HCT116 (cell line): ENCODE data around the gene SNAP47. TPM values are rescaled to one million over a fixed set of nuclear protein-coding genes. Genes with fewer than 3 reads are reported as not detected.

Experiments used
- ATAC-seq: fragments of 200-7000 bp; cut with Tn5 transposase; 2 replicates; pipeline ENCODE4 v1.9.1; 2020; ENCODE audit warnings: mild to moderate bottlenecking, moderate library complexity
- BruUV-seq: library from RNA; stranded (reverse); fragments of 400-500 nt; replicated peaks from 2 replicates; lab custom pipeline; 2021; lab: Mats Ljungman, UMichigan
- CTCF ChIA-PET: fragments of 300-600 bp; sonication (Branson Sonifier 250); formaldehyde crosslinking; loops from one replicate; lab custom pipeline; 2021; ENCODE audit warnings: antibody characterized with exemption; lab: Charles Lee
- POLR2A ChIA-PET: fragments of 300-600, 350-600 bp; sonication (Branson Sonifier 250); formaldehyde crosslinking; loops from one replicate; lab custom pipeline; 2021; ENCODE audit warnings: antibody characterized with exemption; lab: Charles Lee
- RAD21 ChIA-PET, 2 experiments: fragments of 300-600 bp; sonication (Branson Sonifier 250); formaldehyde crosslinking; loops; one replicate each; lab custom pipeline; 2023; ENCODE audit warnings: low total read pairs in 2 of 2; ENCODE audit not compliant: uncharacterized antibody in 2 of 2, unreplicated experiment in 2 of 2, low non-redundant PET in 1 of 2; lab: Charles Lee
- DNase-seq: peaks from one replicate; pipeline ENCODE4 v3.0.0-alpha.2; 2010; ENCODE audit warnings: low read depth, low spot score
- H2AFZ ChIP-seq: fragments of 200-600 bp; shearing (Covaris generic), sonication (generic); 2 replicates; pipeline ENCODE4 v1.6.1; 2017; ENCODE audit warnings: low read depth, mixed run types, mixed read lengths, antibody characterized with exemption, low read length; ENCODE audit not compliant: poor library complexity, severe bottlenecking
- H3K27ac ChIP-seq: 2 replicates; pipeline ENCODE4 v1.5.1; 2012; ENCODE audit warnings: low read depth, low read length
- H3K27me3 ChIP-seq: fragments of 200-600 bp; sonication (generic); 2 replicates; pipeline ENCODE4 v1.6.1; 2016; ENCODE audit warnings: mixed run types, low read length, mixed read lengths; ENCODE audit not compliant: insufficient read depth
- H3K36me3 ChIP-seq, 2 experiments: fragments of 200-500 bp in 1 of 2; fragments of 200-600 bp in 1 of 2; sonication (Bioruptor generic) in 1 of 2; sonication (generic) in 1 of 2; 2 replicates each; pipeline versions ENCODE4 v1.5.1 to v1.6.1; 2014 to 2016; ENCODE audit warnings: low read length in 2 of 2, inconsistent platforms in 1 of 2, mixed read lengths in 1 of 2, mixed run types in 1 of 2; ENCODE audit not compliant: insufficient read depth in 2 of 2, control insufficient read depth in 1 of 2
- H3K4me1 ChIP-seq, 2 experiments: fragments of 200-600 bp in 1 of 2; sonication (generic) in 1 of 2; 2 replicates each; pipeline versions ENCODE4 v1.5.1 to v1.6.1; 2012 to 2017; ENCODE audit warnings: low read length in 2 of 2, inconsistent platforms in 1 of 2, mild to moderate bottlenecking in 1 of 2, mixed read lengths in 1 of 2, mixed run types in 1 of 2, moderate library complexity in 1 of 2; ENCODE audit not compliant: insufficient read depth in 2 of 2, control insufficient read depth in 1 of 2
- H3K4me2 ChIP-seq: fragments of 200-600 bp; sonication (generic); 2 replicates; pipeline ENCODE4 v1.6.1; 2017; ENCODE audit warnings: mixed run types, low read length, mixed read lengths
- H3K4me3 ChIP-seq, 2 experiments: fragments of 200-600 bp in 1 of 2; sonication (generic) in 1 of 2; replicated peaks in 1 of 2; 2 replicates each; pipeline ENCODE4 v1.5.1; 2011 to 2016; ENCODE audit warnings: low read length in 2 of 2, control low read depth in 1 of 2, low read depth in 1 of 2, mild to moderate bottlenecking in 1 of 2, mixed read lengths in 1 of 2, mixed run types in 1 of 2
- H3K79me2 ChIP-seq: fragments of 200-600 bp; sonication (generic); 2 replicates; pipeline ENCODE4 v1.6.1; 2017; ENCODE audit warnings: mild to moderate bottlenecking, mixed run types, low read length, moderate library complexity, mixed read lengths; ENCODE audit not compliant: insufficient read depth
- H3K9ac ChIP-seq: fragments of 200-600 bp; sonication (generic); 2 replicates; pipeline ENCODE4 v1.6.1; 2016; ENCODE audit warnings: low read length, mixed read lengths
- H3K9me2 ChIP-seq: fragments of 200-600 bp; sonication (generic), shearing (Covaris generic); 2 replicates; pipeline ENCODE4 v1.6.1; 2017; ENCODE audit warnings: mixed run types, mild to moderate bottlenecking, moderate library complexity; ENCODE audit not compliant: insufficient read depth
- H3K9me3 ChIP-seq, 2 experiments: fragments of 200-500 bp in 1 of 2; fragments of 200-600 bp in 1 of 2; sonication (Bioruptor generic) in 1 of 2; sonication (generic) in 1 of 2; 2 replicates each; pipeline ENCODE4 v1.6.1; 2014 to 2017; ENCODE audit warnings: low read length in 2 of 2, mixed read lengths in 2 of 2, inconsistent platforms in 1 of 2, low read depth in 1 of 2, mild to moderate bottlenecking in 1 of 2, mixed run types in 1 of 2, moderate library complexity in 1 of 2; ENCODE audit not compliant: control insufficient read depth in 1 of 2, insufficient read depth in 1 of 2
- H4K20me1 ChIP-seq: fragments of 200-600 bp; sonication (generic), shearing (Covaris generic); 2 replicates; pipeline ENCODE4 v1.6.1; 2017; ENCODE audit warnings: mixed run types, mild to moderate bottlenecking, moderate library complexity; ENCODE audit not compliant: insufficient read depth
- ATF3 ChIP-seq: IDR thresholded peaks from 2 replicates; pipeline ENCODE4 v1.6.1; 2012
- CBX3 ChIP-seq: IDR thresholded peaks from 2 replicates; pipeline ENCODE4 v1.6.1; 2012; ENCODE audit warnings: low read depth
- CEBPB ChIP-seq: IDR thresholded peaks from 2 replicates; pipeline ENCODE4 v1.6.1; 2012; ENCODE audit warnings: low read depth
- ELF1 ChIP-seq: IDR thresholded peaks from 2 replicates; pipeline ENCODE4 v1.6.1; 2012; ENCODE audit warnings: low read depth, borderline replicate concordance
- EZH2 ChIP-seq: fragments of 200-600 bp; sonication (generic); IDR thresholded peaks from 2 replicates; pipeline ENCODE4 v1.6.1; 2017; ENCODE audit warnings: antibody characterized with exemption, mixed run types
- EZH2phosphoT487 ChIP-seq: fragments of 200-600 bp; IDR thresholded peaks from 2 replicates; pipeline ENCODE4 v1.6.1; 2018; ENCODE audit warnings: antibody characterized with exemption, borderline replicate concordance
- FOSL1 ChIP-seq: IDR thresholded peaks from 2 replicates; pipeline ENCODE4 v1.6.1; 2012; ENCODE audit warnings: low read depth
- JUND ChIP-seq: IDR thresholded peaks from 2 replicates; pipeline ENCODE4 v1.6.1; 2012
- MAX ChIP-seq: IDR thresholded peaks from 2 replicates; pipeline ENCODE4 v1.6.1; 2012
- POLR2AphosphoS5 ChIP-seq: IDR thresholded peaks from 2 replicates; pipeline ENCODE4 v1.6.1; 2011; ENCODE audit warnings: mild to moderate bottlenecking, low read depth, low read length, moderate library complexity
- RAD21 ChIP-seq: IDR thresholded peaks from 2 replicates; pipeline ENCODE4 v1.6.1; 2012; ENCODE audit warnings: low read depth, mild to moderate bottlenecking
- REST ChIP-seq: IDR thresholded peaks from 2 replicates; pipeline ENCODE4 v1.6.1; 2012; ENCODE audit warnings: low read depth
- SIN3A ChIP-seq: IDR thresholded peaks from 2 replicates; pipeline ENCODE4 v1.6.1; 2012; ENCODE audit warnings: low read depth
- SP1 ChIP-seq: IDR thresholded peaks from 2 replicates; pipeline ENCODE4 v1.6.1; 2012; ENCODE audit warnings: low read depth
- SRF ChIP-seq: IDR thresholded peaks from 2 replicates; pipeline ENCODE4 v1.6.1; 2012; ENCODE audit warnings: low read depth
- TCF7L2 ChIP-seq: IDR thresholded peaks from 2 replicates; pipeline ENCODE4 v1.7.0; 2011; ENCODE audit warnings: borderline replicate concordance, inconsistent platforms; ENCODE audit not compliant: insufficient read depth, insufficient read length; ENCODE audit errors: extremely low read depth
- YY1 ChIP-seq: IDR thresholded peaks from 2 replicates; pipeline ENCODE4 v1.6.1; 2011; ENCODE audit warnings: low read length, low read depth, moderate library complexity, mild to moderate bottlenecking; ENCODE audit not compliant: insufficient replicate concordance; ENCODE audit errors: extremely low read depth
- ZBTB33 ChIP-seq: IDR thresholded peaks from 2 replicates; pipeline ENCODE4 v1.6.1; 2011; ENCODE audit warnings: mild to moderate bottlenecking, low read length, moderate library complexity; ENCODE audit not compliant: insufficient replicate concordance; ENCODE audit errors: extremely low read depth
- ZFX ChIP-seq: fragments of 450-650 bp; IDR thresholded peaks from 2 replicates; pipeline ENCODE4 v1.6.1; 2017
- intact Hi-C: fragments of 100-400 bp; cut with micrococcal nuclease; formaldehyde crosslinking; loops from 2 replicates; pipeline ENCODE4 v1.10.0; 2022
- total RNA-seq: library from RNA; stranded (reverse); gene quantifications from one replicate; pipeline ENCODE4 v1.2.1, GENCODE V29; 2021; ENCODE audit not compliant: unreplicated experiment

SNAP47 gene
- total RNA-seq, 1 experiment from 2014 or later = 37.9 TPM

GRCh38 chr1:227779021-227779441 lies 43.8 kb downstream of the SNAP47 start:
- POLR2A ChIA-PET = no interaction called here
- Histone ChIP-seq H2AFZ (no peak overlapping the region), H3K9me2 (no peaks in the 10 kb centered on the region), H3K4me1 (no peaks in the 10 kb centered on the region), H3K9ac (no peak overlapping the region), H3K4me2 (no peak overlapping the region), H4K20me1 (no peaks in the 10 kb centered on the region), H3K9me3 (no peaks in the 10 kb centered on the region), H3K36me3 (0 out of 4 replicates have a peak, but pooled peaks cover 0 to 3% of the 10 kb centered on the region in 2 experiments), H3K4me3 (no peak overlapping the region), H3K27me3 (no peaks in the 10 kb centered on the region), H3K79me2 (no peaks in the 10 kb centered on the region), H3K27ac (no peak overlapping the region)
- ATAC-seq = no peak
- TF ChIP-seq EZH2phosphoT487 (no peak), CBX3 (no peak), SRF (no peak), ZFX (no peak), POLR2AphosphoS5 (no peak), TCF7L2 (no peak), MAX (no peak), ELF1 (no peak), ZBTB33 (no peak), ATF3 (no peak), SIN3A (no peak), RAD21 (no peak), FOSL1 (no peak), JUND (no peak), CEBPB (no peak), REST (no peak), EZH2 (no peak), SP1 (no peak), YY1 (no peak)
- no TSS peak for BruUV-seq
- CTCF ChIA-PET = no interaction called here
- RAD21 ChIA-PET = no interaction called here
- no peak for DNase-seq
- intact Hi-C loops = no loop called here
